HCT116 (cell line): ENCODE results near the gene CLDN20.

ENCODE experiments used
- ATF3 ChIP-seq: IDR thresholded peaks from 2 replicates; pipeline ENCODE4 v1.6.1; 2012
- CEBPB ChIP-seq: IDR thresholded peaks from 2 replicates; pipeline ENCODE4 v1.6.1; 2012; ENCODE audit warnings: low read depth
- CTCF ChIP-seq, 3 experiments: fragments of 200-600 bp in 1 of 3; sonication (generic) in 1 of 3; IDR thresholded peaks in 2 of 3; conservative IDR thresholded peaks in 1 of 3; 2 replicates each; pipeline ENCODE4 v1.5.1; 2012 to 2017; ENCODE audit warnings: low read depth in 2 of 3, low read length in 2 of 3, antibody characterized with exemption in 1 of 3, borderline replicate concordance in 1 of 3, control low read depth in 1 of 3, mild to moderate bottlenecking in 1 of 3, mixed read lengths in 1 of 3, mixed run types in 1 of 3, moderate library complexity in 1 of 3; ENCODE audit not compliant: insufficient read depth in 1 of 3
- JUND ChIP-seq: IDR thresholded peaks from 2 replicates; pipeline ENCODE4 v1.6.1; 2012
- POLR2A ChIP-seq: IDR thresholded peaks from 2 replicates; pipeline ENCODE4 v1.7.0; 2011; ENCODE audit warnings: borderline replicate concordance; ENCODE audit not compliant: insufficient read depth, insufficient read length; ENCODE audit errors: extremely low read depth
- POLR2AphosphoS5 ChIP-seq: IDR thresholded peaks from 2 replicates; pipeline ENCODE4 v1.6.1; 2011; ENCODE audit warnings: mild to moderate bottlenecking, low read depth, low read length, moderate library complexity
- RAD21 ChIP-seq: IDR thresholded peaks from 2 replicates; pipeline ENCODE4 v1.6.1; 2012; ENCODE audit warnings: low read depth, mild to moderate bottlenecking
- REST ChIP-seq: IDR thresholded peaks from 2 replicates; pipeline ENCODE4 v1.6.1; 2012; ENCODE audit warnings: low read depth
- YY1 ChIP-seq: IDR thresholded peaks from 2 replicates; pipeline ENCODE4 v1.6.1; 2011; ENCODE audit warnings: low read length, low read depth, moderate library complexity, mild to moderate bottlenecking; ENCODE audit not compliant: insufficient replicate concordance; ENCODE audit errors: extremely low read depth

- no peak for TF ChIP-seq ATF3
- no peak for TF ChIP-seq CEBPB
- TF ChIP-seq CTCF (IDR thresholded peaks at IDR 0.05 in 2 of 3, conservative IDR thresholded peaks at IDR 0.05 in 1 of 3; ENCODE audit: borderline replicate concordance in 1 of 3, insufficient read depth in 1 of 3, low read depth in 2 of 3, low read length in 2 of 3), result no peak
- TF ChIP-seq JUND, result no peak
- no peak for TF ChIP-seq POLR2A
- no peak for TF ChIP-seq REST
- TF ChIP-seq POLR2AphosphoS5, result no peak
- no peak for TF ChIP-seq RAD21
- TF ChIP-seq YY1, result no peak
Observed at GRCh38 chr6:155313602-155314091, 49.8 kb downstream of the CLDN20 start.
